ENCODE measurements around the gene ICE2. TPM values are rescaled to one million over a fixed set of nuclear protein-coding genes. Genes with fewer than 3 reads are reported as not detected.
"Not testable (repeated sequence)": the region's sequence is repeated elsewhere in the genome, so short reads cannot be mapped to it uniquely, and the experiment has no call there.

ICE2 gene
- total RNA-seq, 1 donor from 2014 or later: 42.2 TPM

DNA sequence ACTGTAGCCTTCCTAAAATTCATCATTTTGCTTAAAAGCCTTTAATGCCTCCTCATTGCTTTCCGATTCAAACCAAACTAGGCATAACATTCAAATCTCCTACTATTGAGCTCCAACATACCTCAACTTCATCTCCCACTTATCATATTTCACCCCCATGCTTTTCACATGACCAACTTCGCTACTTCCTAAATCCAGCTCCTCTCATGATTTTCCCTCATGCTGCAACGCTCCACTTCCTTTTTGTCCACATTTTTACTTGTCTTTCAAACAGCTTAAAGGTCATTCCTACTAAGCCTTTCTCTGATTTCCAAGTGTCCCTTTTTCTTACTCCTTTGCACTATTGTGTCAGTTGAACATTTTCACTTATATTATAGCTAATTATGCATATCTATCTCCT lies 60.8 kb downstream of the ICE2 start:
- TF ChIP-seq, protein P1, sequence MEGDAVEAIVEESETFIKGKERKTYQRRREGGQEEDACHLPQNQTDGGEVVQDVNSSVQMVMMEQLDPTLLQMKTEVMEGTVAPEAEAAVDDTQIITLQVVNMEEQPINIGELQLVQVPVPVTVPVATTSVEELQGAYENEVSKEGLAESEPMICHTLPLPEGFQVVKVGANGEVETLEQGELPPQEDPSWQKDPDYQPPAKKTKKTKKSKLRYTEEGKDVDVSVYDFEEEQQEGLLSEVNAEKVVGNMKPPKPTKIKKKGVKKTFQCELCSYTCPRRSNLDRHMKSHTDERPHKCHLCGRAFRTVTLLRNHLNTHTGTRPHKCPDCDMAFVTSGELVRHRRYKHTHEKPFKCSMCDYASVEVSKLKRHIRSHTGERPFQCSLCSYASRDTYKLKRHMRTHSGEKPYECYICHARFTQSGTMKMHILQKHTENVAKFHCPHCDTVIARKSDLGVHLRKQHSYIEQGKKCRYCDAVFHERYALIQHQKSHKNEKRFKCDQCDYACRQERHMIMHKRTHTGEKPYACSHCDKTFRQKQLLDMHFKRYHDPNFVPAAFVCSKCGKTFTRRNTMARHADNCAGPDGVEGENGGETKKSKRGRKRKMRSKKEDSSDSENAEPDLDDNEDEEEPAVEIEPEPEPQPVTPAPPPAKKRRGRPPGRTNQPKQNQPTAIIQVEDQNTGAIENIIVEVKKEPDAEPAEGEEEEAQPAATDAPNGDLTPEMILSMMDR (IDR thresholded peaks at IDR 0.05; ENCODE audit: unreplicated experiment): no peak
- no peaks in the 10 kb centered on the region for H3K4me1 Mint-ChIP-seq (ENCODE audit: unreplicated experiment)
- no peaks in the 10 kb centered on the region for H3K36me3 Mint-ChIP-seq (ENCODE audit: low read depth, unreplicated experiment)
- no peaks in the 10 kb centered on the region for H3K9me3 Mint-ChIP-seq (ENCODE audit: unreplicated experiment)
- H3K4me3 Mint-ChIP-seq (ENCODE audit: unreplicated experiment): no peak overlapping the region
- H3K27ac Mint-ChIP-seq (ENCODE audit: unreplicated experiment): no peak overlapping the region
- H3K27me3 Mint-ChIP-seq (ENCODE audit: unreplicated experiment): no peaks in the 10 kb centered on the region
- DNase-seq (ENCODE audit: low spot score): no peak

DNA sequence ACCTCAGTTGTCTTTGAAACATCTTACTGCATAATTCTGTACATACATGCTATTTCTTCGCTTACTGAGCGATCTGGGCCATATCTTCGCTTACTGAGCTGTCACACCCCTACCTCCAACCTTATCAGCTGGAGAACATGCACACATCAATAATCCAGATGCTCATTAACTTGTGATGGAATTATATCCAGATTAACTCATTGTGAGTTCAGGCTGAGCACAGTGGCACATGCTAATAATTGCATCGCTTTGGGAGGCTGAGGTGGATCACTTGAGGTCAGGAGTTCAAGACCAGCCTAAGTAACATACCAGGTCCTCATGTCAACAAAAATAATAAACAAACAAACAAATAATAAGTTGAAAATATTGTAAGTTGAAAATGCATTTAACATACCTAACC lies 61.8 kb downstream of the ICE2 start:
- no peak for DNase-seq (ENCODE audit: low spot score)
- no peaks in the 10 kb centered on the region for H3K9me3 Mint-ChIP-seq (ENCODE audit: unreplicated experiment)
- H3K4me3 Mint-ChIP-seq (ENCODE audit: unreplicated experiment): no peak overlapping the region
- no peaks in the 10 kb centered on the region for H3K36me3 Mint-ChIP-seq (ENCODE audit: low read depth, unreplicated experiment)
- H3K4me1 Mint-ChIP-seq (ENCODE audit: unreplicated experiment): no peaks in the 10 kb centered on the region
- TF ChIP-seq, protein P1 (IDR thresholded peaks at IDR 0.05; ENCODE audit: unreplicated experiment): no peak
- peaks cover 2% of the 10 kb centered on the region for H3K27me3 Mint-ChIP-seq (ENCODE audit: unreplicated experiment)
- no peak overlapping the region for H3K27ac Mint-ChIP-seq (ENCODE audit: unreplicated experiment)

DNA sequence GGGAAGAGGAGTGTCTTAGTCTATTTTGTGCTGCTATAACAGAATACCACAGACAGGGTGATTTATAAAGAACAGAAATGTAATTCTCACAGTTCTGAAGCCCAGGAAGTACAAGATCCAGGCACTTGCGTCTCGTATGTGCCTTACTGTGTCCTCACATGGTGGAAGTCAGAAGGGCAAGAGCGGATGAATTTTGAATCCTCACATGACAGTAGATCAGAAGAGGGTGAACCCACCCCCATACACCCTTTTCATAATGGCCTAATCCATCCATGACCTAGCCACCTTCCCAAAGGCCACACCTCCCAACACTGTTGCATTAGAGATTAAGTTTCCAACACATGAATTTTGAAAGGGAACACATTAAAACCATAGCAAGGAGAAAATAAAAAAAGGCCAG lies 62.5 kb downstream of the ICE2 start:
- Mint-ChIP-seq H3K9me3 (ENCODE audit: unreplicated experiment) (no peaks in the 10 kb centered on the region), H3K27me3 (ENCODE audit: unreplicated experiment) (peaks cover 2% of the 10 kb centered on the region), H3K36me3 (ENCODE audit: low read depth, unreplicated experiment) (no peaks in the 10 kb centered on the region), H3K27ac (ENCODE audit: unreplicated experiment) (no peak overlapping the region), H3K4me3 (ENCODE audit: unreplicated experiment) (no peak overlapping the region), H3K4me1 (ENCODE audit: unreplicated experiment) (no peaks in the 10 kb centered on the region)
- DNase-seq (ENCODE audit: low spot score): no peak
- TF ChIP-seq, protein P1 (IDR thresholded peaks at IDR 0.05; ENCODE audit: unreplicated experiment): no peak

DNA sequence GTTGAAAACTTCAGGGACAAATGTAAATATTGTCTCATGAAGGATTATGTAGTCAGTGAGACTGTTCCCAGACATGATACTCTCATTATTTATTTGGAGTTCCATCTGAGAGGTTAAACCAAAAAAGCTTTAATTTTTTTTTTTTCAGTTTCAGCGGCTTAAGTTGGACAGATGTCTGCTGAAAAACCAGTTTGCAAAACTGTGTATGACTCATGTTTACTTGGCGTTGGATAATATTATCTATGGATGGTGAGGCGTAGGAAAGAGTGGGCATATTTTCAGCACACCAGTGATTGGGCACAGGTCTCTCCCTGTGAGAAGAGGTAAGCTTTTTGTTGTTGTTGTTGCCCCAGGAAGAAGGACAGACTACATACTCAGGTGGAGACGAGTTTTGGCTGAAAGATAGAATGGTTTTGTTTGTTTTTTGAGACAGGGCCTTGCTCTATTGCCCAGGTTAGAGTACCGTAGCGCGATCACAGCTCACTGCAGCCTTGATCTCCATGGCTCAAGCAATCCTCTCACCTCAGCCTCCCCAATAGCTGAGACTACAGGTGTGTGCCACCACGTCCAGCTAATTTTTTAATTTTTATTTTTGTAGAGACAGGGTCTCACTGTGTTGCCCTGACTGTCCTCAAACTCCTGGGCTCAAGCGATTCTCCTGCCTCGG lies 64.8 kb downstream of the ICE2 start:
- Mint-ChIP-seq H3K27ac (ENCODE audit: unreplicated experiment) (no peak overlapping the region), H3K4me3 (ENCODE audit: unreplicated experiment) (no peak overlapping the region), H3K36me3 (ENCODE audit: low read depth, unreplicated experiment) (no peaks in the 10 kb centered on the region), H3K9me3 (ENCODE audit: unreplicated experiment) (no peaks in the 10 kb centered on the region), H3K4me1 (ENCODE audit: unreplicated experiment) (no peaks in the 10 kb centered on the region), H3K27me3 (ENCODE audit: unreplicated experiment) (peaks cover 2% of the 10 kb centered on the region)
- DNase-seq (ENCODE audit: low spot score): no peak
- TF ChIP-seq, protein P1 (IDR thresholded peaks at IDR 0.05; ENCODE audit: unreplicated experiment): no peak

DNA sequence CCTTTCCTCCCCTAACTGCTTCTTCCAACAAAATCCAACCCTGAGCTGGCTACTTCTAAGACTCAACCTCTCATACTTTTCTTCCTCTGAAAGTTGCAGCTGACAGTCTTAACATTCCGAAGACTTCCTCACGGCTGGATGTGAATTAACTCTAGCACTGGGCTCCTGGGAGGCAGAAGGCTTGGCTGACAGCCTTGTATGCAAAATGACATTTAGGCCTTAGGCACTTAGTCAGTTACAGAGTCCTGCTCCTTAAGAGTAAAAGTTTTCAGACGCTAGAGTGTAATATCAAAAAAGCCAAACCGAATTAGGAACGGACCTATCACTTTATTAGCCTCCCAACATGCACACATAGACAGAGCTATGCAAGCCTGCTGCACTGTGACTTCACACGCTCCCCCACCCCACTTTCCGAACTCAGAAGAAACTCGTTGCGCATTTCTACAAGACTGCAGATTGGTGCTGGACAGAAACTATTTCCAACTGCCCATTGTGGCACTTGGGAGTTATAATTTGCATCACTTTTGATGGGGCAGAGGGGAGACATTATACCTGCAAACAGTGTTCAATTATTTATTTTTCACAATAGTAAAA lies 65.6 kb downstream of the ICE2 start:
- peaks cover 2% of the 10 kb centered on the region for H3K27me3 Mint-ChIP-seq (ENCODE audit: unreplicated experiment)

DNA sequence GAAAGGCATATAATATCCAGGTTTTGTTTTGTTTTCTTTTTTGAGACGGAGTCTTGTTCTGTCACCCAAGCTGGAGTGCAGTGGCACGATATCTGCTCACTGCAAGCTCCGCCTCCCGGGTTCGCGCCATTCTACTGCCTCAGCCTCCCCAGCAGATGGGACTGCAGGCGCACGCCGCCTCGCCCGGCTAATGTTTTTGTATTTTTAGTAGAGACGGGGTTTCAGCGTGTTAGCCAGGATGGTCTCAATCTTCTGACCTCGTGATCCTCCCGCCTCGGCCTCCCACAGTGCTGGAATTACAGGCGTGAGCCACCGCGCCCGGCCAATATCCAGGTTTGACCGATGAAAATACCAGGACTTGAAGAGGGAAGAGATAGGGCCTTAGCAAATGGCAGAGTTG lies 66.1 kb downstream of the ICE2 start:
- H3K27ac Mint-ChIP-seq (ENCODE audit: unreplicated experiment); H3K4me1 Mint-ChIP-seq (ENCODE audit: unreplicated experiment); H3K27me3 Mint-ChIP-seq (ENCODE audit: unreplicated experiment); H3K36me3 Mint-ChIP-seq (ENCODE audit: low read depth, unreplicated experiment); DNase-seq (ENCODE audit: low spot score); H3K4me3 Mint-ChIP-seq (ENCODE audit: unreplicated experiment); H3K9me3 Mint-ChIP-seq (ENCODE audit: unreplicated experiment): not testable (repeated sequence)

More for the DNA sequence above, 65.6 kb downstream of the ICE2 start:
- H3K4me1 Mint-ChIP-seq (ENCODE audit: unreplicated experiment): peaks cover 4% of the 10 kb centered on the region
- TF ChIP-seq, protein P1 (IDR thresholded peaks at IDR 0.05; ENCODE audit: unreplicated experiment): no peak
- no peak for DNase-seq (ENCODE audit: low spot score)
- H3K9me3 Mint-ChIP-seq (ENCODE audit: unreplicated experiment): no peaks in the 10 kb centered on the region
- H3K36me3 Mint-ChIP-seq (ENCODE audit: low read depth, unreplicated experiment): no peaks in the 10 kb centered on the region
- no peak overlapping the region for H3K27ac Mint-ChIP-seq (ENCODE audit: unreplicated experiment)
- H3K4me3 Mint-ChIP-seq (ENCODE audit: unreplicated experiment): no peak overlapping the region

Data from endothelial cell (in vitro differentiated cells).